IgD-negative memory B cell (primary cell): ENCODE measurements around the gene SNX9. TPM values are rescaled to one million over a fixed set of nuclear protein-coding genes. Genes with fewer than 3 reads are reported as not detected.
"Not testable (repeated sequence)": the region's sequence is repeated elsewhere in the genome, so short reads cannot be mapped to it uniquely, and the experiment has no call there.

Experiments used
- H3K27ac Mint-ChIP-seq, 3 donors: one replicate each; pipeline ENCODE4 v1.8.0; 2020 to 2022; ENCODE audit warnings: mild to moderate bottlenecking in 3 of 3, mixed read lengths in 3 of 3, moderate library complexity in 1 of 3
- H3K27me3 Mint-ChIP-seq: one replicate; pipeline ENCODE4 v1.8.0; 2021; ENCODE audit warnings: mixed read lengths
- H3K36me3 Mint-ChIP-seq: one replicate; pipeline ENCODE4 v1.8.0; 2020; ENCODE audit warnings: mild to moderate bottlenecking, mixed read lengths
- H3K4me1 Mint-ChIP-seq, 3 donors: one replicate each; pipeline ENCODE4 v1.8.0; 2020 to 2022; ENCODE audit warnings: mixed read lengths in 3 of 3, mild to moderate bottlenecking in 1 of 3
- H3K4me3 Mint-ChIP-seq, 4 donors: one replicate each; pipeline ENCODE4 v1.8.0; 2020 to 2022; ENCODE audit warnings: mild to moderate bottlenecking in 4 of 4, mixed read lengths in 4 of 4, moderate library complexity in 3 of 4
- H3K9me3 Mint-ChIP-seq, 3 donors: one replicate each; pipeline ENCODE4 v1.8.0; 2020 to 2021; ENCODE audit warnings: mixed read lengths in 3 of 3, mild to moderate bottlenecking in 1 of 3
- polyA plus RNA-seq: library from polyadenylated mRNA; unstranded; fragments of 300-500 nt; fragmentation: Illumina TruSeq; gene quantifications from one replicate; pipeline ENCODE4 v1.2.3, GENCODE V29; 2021

SNX9 gene
- polyA plus RNA-seq, 1 donor from 2014 or later = 21.0 TPM

- H3K36me3 Mint-ChIP-seq = peaks cover 1% of the 10 kb centered on the region
- H3K27ac Mint-ChIP-seq = no peak overlapping the region
- H3K4me1 Mint-ChIP-seq = peaks cover 0 to 8% (median 0%) of the 10 kb centered on the region in 3 donors
- peaks cover 2% of the 10 kb centered on the region for H3K27me3 Mint-ChIP-seq
- H3K9me3 Mint-ChIP-seq = peaks cover 0 to 4% (median 0%) of the 10 kb centered on the region in 3 donors
- H3K4me3 Mint-ChIP-seq = no peak overlapping the region
Measured at GRCh38 chr6:157791450-157791849, 31.6 kb upstream of the SNX9 start.

GRCh38 chr6:157792671-157793070 is 30.4 kb upstream of the SNX9 start:
- H3K9me3 Mint-ChIP-seq = peaks cover 0 to 4% (median 0%) of the 10 kb centered on the region in 3 donors
- peaks cover 0 to 8% (median 0%) of the 10 kb centered on the region in 3 donors for H3K4me1 Mint-ChIP-seq
- peaks cover 1% of the 10 kb centered on the region for H3K36me3 Mint-ChIP-seq
- H3K27ac Mint-ChIP-seq = peak overlapping the region in 1 of 3 donors; percentile 31
- peaks cover 2% of the 10 kb centered on the region for H3K27me3 Mint-ChIP-seq
- H3K4me3 Mint-ChIP-seq = no peak overlapping the region

- not testable (repeated sequence) for H3K27me3 Mint-ChIP-seq, H3K36me3 Mint-ChIP-seq, H3K4me1 Mint-ChIP-seq, H3K27ac Mint-ChIP-seq
- Mint-ChIP-seq H3K4me3 (peak overlapping the region in 1 of 4 donors; percentile 28), H3K9me3 (peaks cover 0 to 13% (median 2%) of the 10 kb centered on the region in 3 donors)
Measured at GRCh38 chr6:157794012-157794411, 29.0 kb upstream of the SNX9 start.

- Mint-ChIP-seq H3K9me3 (peaks cover 0 to 19% (median 2%) of the 10 kb centered on the region in 3 donors), H3K27ac (no peak overlapping the region), H3K4me1 (peaks cover 8 to 11% (median 9%) of the 10 kb centered on the region in 3 donors), H3K4me3 (no peak overlapping the region), H3K36me3 (peaks cover 1% of the 10 kb centered on the region), H3K27me3 (no peaks in the 10 kb centered on the region)
Measured at GRCh38 chr6:157795841-157796240, 27.2 kb upstream of the SNX9 start.

GRCh38 chr6:157798851-157799250 is 24.2 kb upstream of the SNX9 start:
- peaks cover 0 to 19% (median 2%) of the 10 kb centered on the region in 3 donors for H3K9me3 Mint-ChIP-seq
- H3K27me3 Mint-ChIP-seq = no peaks in the 10 kb centered on the region
- H3K27ac Mint-ChIP-seq = peak overlapping the region in 1 of 3 donors; percentile 9
- peaks cover 9 to 13% (median 10%) of the 10 kb centered on the region in 3 donors for H3K4me1 Mint-ChIP-seq
- peaks cover 3% of the 10 kb centered on the region for H3K36me3 Mint-ChIP-seq
- H3K4me3 Mint-ChIP-seq = no peak overlapping the region

- Mint-ChIP-seq H3K4me1 (peaks cover 9 to 13% (median 10%) of the 10 kb centered on the region in 3 donors), H3K9me3 (peaks cover 0 to 15% (median 2%) of the 10 kb centered on the region in 3 donors)
- H3K27ac Mint-ChIP-seq, H3K36me3 Mint-ChIP-seq, H3K4me3 Mint-ChIP-seq, H3K27me3 Mint-ChIP-seq: not testable (repeated sequence)
Measured at GRCh38 chr6:157799561-157799960, 23.5 kb upstream of the SNX9 start.

- Mint-ChIP-seq H3K4me3 (no peak overlapping the region), H3K4me1 (peaks cover 9 to 13% (median 10%) of the 10 kb centered on the region in 3 donors), H3K27ac (no peak overlapping the region), H3K9me3 (peaks cover 1 to 15% (median 2%) of the 10 kb centered on the region in 3 donors), H3K27me3 (no peaks in the 10 kb centered on the region), H3K36me3 (peaks cover 3% of the 10 kb centered on the region)
Measured at GRCh38 chr6:157800420-157801237, 22.4 kb upstream of the SNX9 start.

GRCh38 chr6:157804448-157805327 is 18.4 kb upstream of the SNX9 start:
- H3K27ac Mint-ChIP-seq = no peak overlapping the region
- peaks cover 4% of the 10 kb centered on the region for H3K36me3 Mint-ChIP-seq
- peaks cover 5 to 8% (median 5%) of the 10 kb centered on the region in 3 donors for H3K4me1 Mint-ChIP-seq
- no peaks in the 10 kb centered on the region for H3K27me3 Mint-ChIP-seq
- no peak overlapping the region for H3K4me3 Mint-ChIP-seq
- H3K9me3 Mint-ChIP-seq = peaks cover 0 to 13% (median 5%) of the 10 kb centered on the region in 3 donors

- Mint-ChIP-seq H3K9me3 (peaks cover 0 to 14% (median 5%) of the 10 kb centered on the region in 3 donors), H3K27ac (no peak overlapping the region), H3K4me1 (no peaks in the 10 kb centered on the region), H3K36me3 (peaks cover 4% of the 10 kb centered on the region), H3K4me3 (no peak overlapping the region), H3K27me3 (no peaks in the 10 kb centered on the region)
Measured at GRCh38 chr6:157806131-157806855, 16.8 kb upstream of the SNX9 start.

- Mint-ChIP-seq H3K27me3 (no peaks in the 10 kb centered on the region), H3K4me3 (no peak overlapping the region), H3K9me3 (peaks cover 0 to 14% (median 5%) of the 10 kb centered on the region in 3 donors), H3K27ac (no peak overlapping the region), H3K4me1 (no peaks in the 10 kb centered on the region), H3K36me3 (peaks cover 2% of the 10 kb centered on the region)
Measured at GRCh38 chr6:157806856-157807215, 16.2 kb upstream of the SNX9 start.

GRCh38 chr6:157808405-157808950 is 14.6 kb upstream of the SNX9 start:
- no peaks in the 10 kb centered on the region for H3K27me3 Mint-ChIP-seq
- peaks cover 2% of the 10 kb centered on the region for H3K36me3 Mint-ChIP-seq
- H3K27ac Mint-ChIP-seq = peak overlapping the region in 1 of 3 donors; percentile 32
- no peaks in the 10 kb centered on the region for H3K4me1 Mint-ChIP-seq
- peak overlapping the region in 1 of 4 donors; percentile 65 for H3K4me3 Mint-ChIP-seq
- H3K9me3 Mint-ChIP-seq = peaks cover 0 to 14% (median 5%) of the 10 kb centered on the region in 3 donors

GRCh38 chr6:157809613-157810012 is 13.4 kb upstream of the SNX9 start:
- H3K27me3 Mint-ChIP-seq = no peaks in the 10 kb centered on the region
- peaks cover 2% of the 10 kb centered on the region for H3K36me3 Mint-ChIP-seq
- peaks cover 0 to 14% (median 5%) of the 10 kb centered on the region in 3 donors for H3K9me3 Mint-ChIP-seq

GRCh38 chr6:157811137-157811475 is 11.9 kb upstream of the SNX9 start:
- Mint-ChIP-seq H3K4me3 (no peak overlapping the region), H3K27ac (no peak overlapping the region), H3K4me1 (peaks cover 9 to 15% (median 10%) of the 10 kb centered on the region in 3 donors), H3K9me3 (peaks cover 0 to 14% (median 4%) of the 10 kb centered on the region in 3 donors), H3K27me3 (no peaks in the 10 kb centered on the region), H3K36me3 (peaks cover 2% of the 10 kb centered on the region)

More at GRCh38 chr6:157809613-157810012, 13.4 kb upstream of the SNX9 start:
- Mint-ChIP-seq H3K4me3 (no peak overlapping the region), H3K4me1 (peaks cover 3 to 4% (median 3%) of the 10 kb centered on the region in 3 donors), H3K27ac (no peak overlapping the region)

GRCh38 chr6:157811476-157812173 is 11.4 kb upstream of the SNX9 start:
- peaks cover 0 to 14% (median 4%) of the 10 kb centered on the region in 3 donors for H3K9me3 Mint-ChIP-seq
- H3K4me3 Mint-ChIP-seq = no peak overlapping the region
- H3K27ac Mint-ChIP-seq = no peak overlapping the region
- no peaks in the 10 kb centered on the region for H3K27me3 Mint-ChIP-seq
- peaks cover 13 to 19% (median 14%) of the 10 kb centered on the region in 3 donors for H3K4me1 Mint-ChIP-seq
- peaks cover 2% of the 10 kb centered on the region for H3K36me3 Mint-ChIP-seq
